ENCODE data around the gene NCR2. TPM values are rescaled to one million over a fixed set of nuclear protein-coding genes. Genes with fewer than 3 reads are reported as not detected.

NCR2 gene
- total RNA-seq, 1 experiment from 2014 or later = not detected

DNA sequence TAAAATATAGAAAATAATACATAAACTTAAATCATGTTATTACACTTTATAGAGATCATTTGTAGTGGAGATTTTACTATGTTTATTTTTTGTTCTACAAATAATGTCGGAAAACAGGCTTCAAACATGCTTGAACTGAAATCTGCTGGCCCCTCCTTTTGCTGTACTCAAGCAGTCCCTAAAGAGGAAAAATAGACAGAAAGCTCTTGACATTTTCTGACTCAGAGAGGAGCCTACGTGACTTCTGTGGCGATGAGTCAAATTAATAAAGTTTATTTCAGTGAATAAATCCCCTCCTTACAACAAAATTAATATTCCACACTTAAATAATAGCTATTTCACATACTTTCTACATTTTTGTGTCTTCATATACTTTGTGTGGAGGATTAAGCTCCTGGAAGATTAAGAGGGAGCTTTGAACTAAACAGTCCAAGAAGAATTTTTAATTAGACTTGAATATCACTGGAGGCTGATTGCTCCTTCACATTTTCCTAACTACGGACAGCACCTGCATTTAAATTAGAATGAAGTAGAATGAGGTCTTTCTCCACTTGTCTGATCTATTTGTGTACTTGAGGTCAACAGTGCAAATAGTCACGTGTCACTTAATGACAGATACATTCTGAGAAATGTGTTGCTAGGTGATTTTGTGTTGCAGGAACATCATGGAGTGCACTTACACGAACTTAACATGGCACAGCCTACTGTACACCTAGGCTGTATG, 47.2 kb upstream of the NCR2 start:
- Mint-ChIP-seq H3K36me3 (no peaks in the 10 kb centered on the region), H3K4me3 (no peak overlapping the region), H3K27ac (no peak overlapping the region), H3K9me3 (peaks cover 5% of the 10 kb centered on the region; the same call in 1 of the 2 replicates), H3K27me3 (ENCODE audit: low read depth) (peaks cover 71% of the 10 kb centered on the region), H3K4me1 (peaks cover 21% of the 10 kb centered on the region)
- ATAC-seq (no peak), DNase-seq (ENCODE audit: low spot score) (no peak)
- TF ChIP-seq SOX15 (CRISPR knock-in tag; IDR thresholded peaks at IDR 0.05) = no peak
- POLR2A ChIA-PET = no interaction called here
- CTCF ChIA-PET = interaction anchor here (1.6 kb wide), 1 partner anchor 10 kb away, joined by 6 read pairs; no protein-coding TSS in a partner anchor

DNA sequence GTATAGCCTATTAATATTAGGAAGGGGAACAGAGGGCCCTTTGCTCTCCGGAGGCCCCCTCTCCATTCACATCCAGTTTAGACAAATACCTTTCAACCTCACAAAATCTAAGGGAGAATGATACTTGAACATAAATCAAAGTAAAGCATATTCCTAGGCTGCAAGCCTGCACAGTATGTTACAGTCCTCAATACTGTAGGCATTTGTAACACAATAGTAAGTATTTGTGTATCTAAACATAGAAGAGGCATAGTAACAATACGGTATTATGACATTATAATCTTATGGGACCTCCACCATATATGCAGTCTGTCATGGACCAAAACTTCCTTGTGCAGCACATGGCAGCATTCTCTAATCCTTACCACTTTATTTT, 46.7 kb upstream of the NCR2 start:
- Mint-ChIP-seq H3K4me1 (peaks cover 21% of the 10 kb centered on the region), H3K27ac (no peak overlapping the region), H3K27me3 (ENCODE audit: low read depth) (peaks cover 74% of the 10 kb centered on the region), H3K4me3 (no peak overlapping the region), H3K9me3 (peaks cover 5% of the 10 kb centered on the region; the same call in 1 of the 2 replicates), H3K36me3 (no peaks in the 10 kb centered on the region)
- CTCF ChIA-PET = interaction anchor here (1.6 to 2.0 kb wide), 2 partner anchors 10 kb away, joined by 6 to 10 read pairs; no protein-coding TSS in a partner anchor
- POLR2A ChIA-PET = no interaction called here
- ATAC-seq (no peak), DNase-seq (ENCODE audit: low spot score) (no peak)
- TF ChIP-seq ZNF423 (CRISPR knock-in tag; IDR thresholded peaks at IDR 0.05) (no peak), CREM (CRISPR knock-in tag; IDR thresholded peaks at IDR 0.05) (no peak), SOX15 (CRISPR knock-in tag; IDR thresholded peaks at IDR 0.05) (no peak), TP53 (CRISPR knock-in tag; IDR thresholded peaks at IDR 0.05) (no peak), NFE2L1 (CRISPR knock-in tag; IDR thresholded peaks at IDR 0.05) (no peak), FOXP1 (CRISPR knock-in tag; IDR thresholded peaks at IDR 0.05; ENCODE audit: borderline replicate concordance) (no peak), SMAD4 (CRISPR knock-in tag; IDR thresholded peaks at IDR 0.05) (no peak), NR3C1 (CRISPR knock-in tag; conservative IDR thresholded peaks at IDR 0.05; ENCODE audit: low read depth) (no peak), OVOL2 (CRISPR knock-in tag; IDR thresholded peaks at IDR 0.05; ENCODE audit: borderline replicate concordance) (no peak), TCF7 (CRISPR knock-in tag; IDR thresholded peaks at IDR 0.05; ENCODE audit: low read depth) (no peak), CBFB (CRISPR knock-in tag; IDR thresholded peaks at IDR 0.05; ENCODE audit: low read depth) (no peak), PRRX2 (CRISPR knock-in tag; IDR thresholded peaks at IDR 0.05) (no peak), ETV6 (CRISPR knock-in tag; IDR thresholded peaks at IDR 0.05) (no peak)
- TF ChIP-seq, protein P1, sequence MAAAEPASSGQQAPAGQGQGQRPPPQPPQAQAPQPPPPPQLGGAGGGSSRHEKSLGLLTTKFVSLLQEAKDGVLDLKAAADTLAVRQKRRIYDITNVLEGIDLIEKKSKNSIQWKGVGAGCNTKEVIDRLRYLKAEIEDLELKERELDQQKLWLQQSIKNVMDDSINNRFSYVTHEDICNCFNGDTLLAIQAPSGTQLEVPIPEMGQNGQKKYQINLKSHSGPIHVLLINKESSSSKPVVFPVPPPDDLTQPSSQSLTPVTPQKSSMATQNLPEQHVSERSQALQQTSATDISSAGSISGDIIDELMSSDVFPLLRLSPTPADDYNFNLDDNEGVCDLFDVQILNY (CRISPR knock-in tag; IDR thresholded peaks at IDR 0.05) = no peak
- TF ChIP-seq, protein P2, sequence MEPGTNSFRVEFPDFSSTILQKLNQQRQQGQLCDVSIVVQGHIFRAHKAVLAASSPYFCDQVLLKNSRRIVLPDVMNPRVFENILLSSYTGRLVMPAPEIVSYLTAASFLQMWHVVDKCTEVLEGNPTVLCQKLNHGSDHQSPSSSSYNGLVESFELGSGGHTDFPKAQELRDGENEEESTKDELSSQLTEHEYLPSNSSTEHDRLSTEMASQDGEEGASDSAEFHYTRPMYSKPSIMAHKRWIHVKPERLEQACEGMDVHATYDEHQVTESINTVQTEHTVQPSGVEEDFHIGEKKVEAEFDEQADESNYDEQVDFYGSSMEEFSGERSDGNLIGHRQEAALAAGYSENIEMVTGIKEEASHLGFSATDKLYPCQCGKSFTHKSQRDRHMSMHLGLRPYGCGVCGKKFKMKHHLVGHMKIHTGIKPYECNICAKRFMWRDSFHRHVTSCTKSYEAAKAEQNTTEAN (CRISPR knock-in tag; IDR thresholded peaks at IDR 0.05) = no peak
- TF ChIP-seq, protein P3, sequence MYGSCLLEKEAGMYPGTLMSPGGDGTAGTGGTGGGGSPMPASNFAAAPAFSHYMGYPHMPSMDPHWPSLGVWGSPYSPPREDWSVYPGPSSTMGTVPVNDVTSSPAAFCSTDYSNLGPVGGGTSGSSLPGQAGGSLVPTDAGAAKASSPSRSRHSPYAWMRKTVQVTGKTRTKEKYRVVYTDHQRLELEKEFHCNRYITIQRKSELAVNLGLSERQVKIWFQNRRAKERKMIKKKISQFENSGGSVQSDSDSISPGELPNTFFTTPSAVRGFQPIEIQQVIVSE (CRISPR knock-in tag; IDR thresholded peaks at IDR 0.05; ENCODE audit: borderline replicate concordance) = no peak
- TF ChIP-seq, protein P4, sequence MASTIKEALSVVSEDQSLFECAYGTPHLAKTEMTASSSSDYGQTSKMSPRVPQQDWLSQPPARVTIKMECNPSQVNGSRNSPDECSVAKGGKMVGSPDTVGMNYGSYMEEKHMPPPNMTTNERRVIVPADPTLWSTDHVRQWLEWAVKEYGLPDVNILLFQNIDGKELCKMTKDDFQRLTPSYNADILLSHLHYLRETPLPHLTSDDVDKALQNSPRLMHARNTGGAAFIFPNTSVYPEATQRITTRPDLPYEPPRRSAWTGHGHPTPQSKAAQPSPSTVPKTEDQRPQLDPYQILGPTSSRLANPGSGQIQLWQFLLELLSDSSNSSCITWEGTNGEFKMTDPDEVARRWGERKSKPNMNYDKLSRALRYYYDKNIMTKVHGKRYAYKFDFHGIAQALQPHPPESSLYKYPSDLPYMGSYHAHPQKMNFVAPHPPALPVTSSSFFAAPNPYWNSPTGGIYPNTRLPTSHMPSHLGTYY (CRISPR knock-in tag; IDR thresholded peaks at IDR 0.05) = no peak
- TF ChIP-seq, protein P5, sequence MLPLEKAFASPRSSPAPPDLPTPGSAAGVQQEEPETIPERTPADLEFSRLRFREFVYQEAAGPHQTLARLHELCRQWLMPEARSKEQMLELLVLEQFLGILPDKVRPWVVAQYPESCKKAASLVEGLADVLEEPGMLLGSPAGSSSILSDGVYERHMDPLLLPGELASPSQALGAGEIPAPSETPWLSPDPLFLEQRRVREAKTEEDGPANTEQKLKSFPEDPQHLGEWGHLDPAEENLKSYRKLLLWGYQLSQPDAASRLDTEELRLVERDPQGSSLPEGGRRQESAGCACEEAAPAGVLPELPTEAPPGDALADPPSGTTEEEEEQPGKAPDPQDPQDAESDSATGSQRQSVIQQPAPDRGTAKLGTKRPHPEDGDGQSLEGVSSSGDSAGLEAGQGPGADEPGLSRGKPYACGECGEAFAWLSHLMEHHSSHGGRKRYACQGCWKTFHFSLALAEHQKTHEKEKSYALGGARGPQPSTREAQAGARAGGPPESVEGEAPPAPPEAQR (CRISPR knock-in tag; IDR thresholded peaks at IDR 0.05) = no peak
- TF ChIP-seq, protein P6, sequence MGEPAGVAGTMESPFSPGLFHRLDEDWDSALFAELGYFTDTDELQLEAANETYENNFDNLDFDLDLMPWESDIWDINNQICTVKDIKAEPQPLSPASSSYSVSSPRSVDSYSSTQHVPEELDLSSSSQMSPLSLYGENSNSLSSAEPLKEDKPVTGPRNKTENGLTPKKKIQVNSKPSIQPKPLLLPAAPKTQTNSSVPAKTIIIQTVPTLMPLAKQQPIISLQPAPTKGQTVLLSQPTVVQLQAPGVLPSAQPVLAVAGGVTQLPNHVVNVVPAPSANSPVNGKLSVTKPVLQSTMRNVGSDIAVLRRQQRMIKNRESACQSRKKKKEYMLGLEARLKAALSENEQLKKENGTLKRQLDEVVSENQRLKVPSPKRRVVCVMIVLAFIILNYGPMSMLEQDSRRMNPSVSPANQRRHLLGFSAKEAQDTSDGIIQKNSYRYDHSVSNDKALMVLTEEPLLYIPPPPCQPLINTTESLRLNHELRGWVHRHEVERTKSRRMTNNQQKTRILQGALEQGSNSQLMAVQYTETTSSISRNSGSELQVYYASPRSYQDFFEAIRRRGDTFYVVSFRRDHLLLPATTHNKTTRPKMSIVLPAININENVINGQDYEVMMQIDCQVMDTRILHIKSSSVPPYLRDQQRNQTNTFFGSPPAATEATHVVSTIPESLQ (CRISPR knock-in tag; IDR thresholded peaks at IDR 0.05) = no peak

Measured in WTC11 (cell line).